GM18909 (cell line): ENCODE data around the gene CITED2.

ENCODE experiments used
- ATAC-seq: cut with Tn5 transposase; IDR thresholded peaks from one replicate; pipeline ENCODE4 v1.9.1; 2021; ENCODE audit warnings: mild to moderate bottlenecking; ENCODE audit not compliant: unreplicated experiment, poor library complexity

CITED2 gene

GRCh38 chr6:139335447-139336210 lies 38.8 kb downstream of the CITED2 start:
- no peak for ATAC-seq

- ATAC-seq: no peak
These were observed 39.5 kb downstream of the CITED2 start for GRCh38 chr6:139334806-139335446.

- no peak for ATAC-seq
These were observed 43.5 kb downstream of the CITED2 start for GRCh38 chr6:139330826-139331500.

GRCh38 chr6:139330306-139330705 lies 44.1 kb downstream of the CITED2 start:
- no peak for ATAC-seq

- ATAC-seq: no peak
These were observed 45.2 kb downstream of the CITED2 start for GRCh38 chr6:139329224-139329623.

- ATAC-seq: peak; percentile 40
These were observed 47.4 kb downstream of the CITED2 start for GRCh38 chr6:139327038-139327437.

GRCh38 chr6:139325686-139326085 lies 48.8 kb downstream of the CITED2 start:
- peak; percentile 31 for ATAC-seq

GRCh38 chr6:139325125-139325524 lies 49.3 kb downstream of the CITED2 start:
- ATAC-seq: peak; percentile 60

GRCh38 chr6:139324301-139324555 lies 50.2 kb downstream of the CITED2 start:
- no peak for ATAC-seq

GRCh38 chr6:139323511-139324300 lies 50.7 kb downstream of the CITED2 start:
- ATAC-seq: peak; percentile 52
